ENCODE results near the gene TTC21B.

TTC21B gene

DNA sequence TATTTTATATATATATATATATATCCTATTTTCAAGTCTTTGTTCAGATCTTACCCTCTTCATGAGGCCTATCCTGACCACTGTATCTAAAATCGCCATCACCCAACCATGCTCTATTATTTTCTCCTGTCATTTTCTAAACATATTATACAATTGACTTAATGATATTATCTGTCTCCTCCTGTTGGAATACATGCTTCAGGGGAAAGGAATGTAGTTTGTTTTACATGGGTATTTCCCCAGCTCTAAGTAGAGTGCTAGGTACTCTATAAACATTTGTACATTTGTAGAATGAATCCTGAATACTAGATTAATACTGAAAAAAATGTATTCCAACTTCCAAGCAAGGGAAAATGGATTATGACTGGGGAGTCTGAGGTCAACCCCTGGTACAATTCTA, 26.2 kb downstream of the TTC21B start:
- no peak for DNase-seq (ENCODE audit: low read depth in 2 of 3, low spot score in 2 of 3)

DNA sequence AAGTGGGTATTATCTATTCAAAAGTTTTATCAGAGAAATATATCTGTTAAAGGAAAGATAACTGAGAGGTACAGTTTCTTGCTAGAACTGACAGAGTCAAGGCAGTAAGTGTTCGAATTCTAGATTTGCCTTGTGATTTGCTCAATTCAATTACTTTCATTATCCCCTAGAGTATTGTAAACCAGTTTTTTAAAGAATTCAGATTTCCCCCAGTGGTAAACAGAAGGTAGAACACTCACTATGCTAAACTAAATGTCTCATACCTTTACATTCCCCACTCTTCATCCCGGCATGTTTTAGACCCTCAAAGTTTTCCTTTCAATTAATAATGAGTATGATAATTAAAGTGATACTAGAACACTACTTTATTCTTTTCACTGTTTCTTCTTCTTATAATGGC, 28.6 kb downstream of the TTC21B start:
- no peak for DNase-seq (ENCODE audit: low read depth in 2 of 3, low spot score in 2 of 3)

DNA sequence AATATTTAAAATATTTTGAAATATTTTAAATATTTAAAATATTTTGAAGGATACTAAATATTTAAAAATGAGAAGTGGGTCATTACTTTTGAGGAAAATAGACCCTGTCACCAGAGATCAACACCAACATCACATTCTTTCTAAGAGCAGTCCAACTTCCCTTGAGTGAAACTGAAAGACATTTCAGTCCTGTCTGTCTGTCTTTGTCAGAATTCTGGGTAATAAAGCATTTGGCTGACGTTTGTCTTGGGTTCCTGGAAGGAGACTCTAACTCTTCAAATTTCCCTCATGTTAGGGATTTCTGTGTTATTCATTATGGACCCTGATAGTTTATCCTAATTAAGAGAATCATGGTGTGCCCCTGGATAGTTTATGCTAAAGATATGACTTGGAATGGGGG, 32.8 kb downstream of the TTC21B start:
- DNase-seq (ENCODE audit: low read depth in 2 of 3, low spot score in 2 of 3) = no peak

DNA sequence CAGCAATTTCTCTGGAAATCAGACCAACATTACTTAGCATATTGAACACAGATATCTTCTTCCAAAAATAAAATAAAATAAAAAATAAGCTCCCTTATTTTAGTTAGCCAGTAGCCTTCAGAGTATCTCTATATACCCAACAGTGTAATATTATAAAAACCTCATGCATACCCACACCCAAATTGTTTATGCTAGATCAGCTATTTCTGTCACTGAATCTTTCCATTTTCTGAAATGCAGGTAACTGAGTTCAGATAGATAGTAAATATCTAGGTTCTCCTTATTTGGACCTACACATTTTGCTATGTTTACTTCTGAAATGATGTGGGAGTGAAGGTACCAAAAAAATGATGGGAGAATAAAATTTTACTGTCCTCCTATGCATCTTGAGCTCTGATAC, 39.9 kb downstream of the TTC21B start:
- no peak for DNase-seq (ENCODE audit: low read depth in 2 of 3, low spot score in 2 of 3)

DNA sequence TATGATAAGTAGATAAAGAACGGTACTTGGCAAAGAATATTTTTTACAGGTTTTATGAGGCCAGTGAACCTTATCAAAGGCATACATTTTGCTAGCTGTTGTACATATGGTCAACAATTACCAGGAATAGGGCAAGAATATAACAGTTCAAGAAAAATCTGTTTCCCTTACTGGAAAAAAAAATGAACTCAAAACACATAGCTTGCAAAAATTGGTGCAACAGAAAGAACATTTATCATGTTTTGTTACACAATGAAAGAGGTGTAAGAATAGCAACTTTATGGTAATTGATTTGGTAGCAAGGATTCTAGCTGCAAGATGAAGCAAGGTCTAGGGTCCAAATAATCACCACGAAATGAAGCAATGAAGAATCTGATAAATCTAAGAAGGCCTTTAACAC, 41.6 kb downstream of the TTC21B start:
- DNase-seq (ENCODE audit: low read depth in 2 of 3, low spot score in 2 of 3) = no peak

DNA sequence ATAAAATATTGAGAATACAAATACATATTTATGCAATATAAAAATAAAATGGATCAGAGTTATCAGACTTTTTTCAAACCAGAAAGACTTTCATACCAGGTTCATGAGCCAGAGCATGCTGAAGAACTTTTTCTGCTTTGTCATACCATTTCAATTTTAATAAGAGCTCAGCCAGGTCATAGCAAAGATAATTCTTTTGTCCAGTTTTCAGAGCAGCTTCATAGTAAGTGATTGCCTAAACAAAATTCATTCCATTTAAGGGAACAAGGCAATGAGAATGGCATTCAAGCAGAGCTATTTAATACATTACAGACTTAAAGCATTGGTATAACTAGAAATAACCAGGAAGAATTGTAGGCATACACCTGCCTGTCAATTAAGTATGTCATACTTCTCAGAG, 42.3 kb downstream of the TTC21B start:
- DNase-seq (ENCODE audit: low read depth in 2 of 3, low spot score in 2 of 3) = no peak

DNA sequence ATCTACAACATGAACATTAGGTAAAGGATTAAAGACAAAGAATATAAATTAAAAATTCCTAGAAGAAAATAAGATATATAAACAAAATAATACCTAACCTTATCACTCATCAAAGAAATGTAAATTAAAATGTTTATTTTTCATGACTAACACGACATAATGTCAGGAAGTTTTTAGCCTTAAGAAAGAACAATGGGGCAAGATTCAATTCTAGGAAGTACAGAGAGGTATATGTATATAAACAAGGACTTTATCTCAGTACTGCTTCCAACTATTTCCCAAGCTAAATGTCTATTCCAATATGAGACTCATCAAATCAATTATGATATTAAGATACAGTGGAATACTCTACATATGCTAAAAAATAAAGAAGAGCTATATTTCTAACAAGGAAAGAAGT, 44.1 kb downstream of the TTC21B start:
- DNase-seq (ENCODE audit: low read depth in 2 of 3, low spot score in 2 of 3) = no peak

DNA sequence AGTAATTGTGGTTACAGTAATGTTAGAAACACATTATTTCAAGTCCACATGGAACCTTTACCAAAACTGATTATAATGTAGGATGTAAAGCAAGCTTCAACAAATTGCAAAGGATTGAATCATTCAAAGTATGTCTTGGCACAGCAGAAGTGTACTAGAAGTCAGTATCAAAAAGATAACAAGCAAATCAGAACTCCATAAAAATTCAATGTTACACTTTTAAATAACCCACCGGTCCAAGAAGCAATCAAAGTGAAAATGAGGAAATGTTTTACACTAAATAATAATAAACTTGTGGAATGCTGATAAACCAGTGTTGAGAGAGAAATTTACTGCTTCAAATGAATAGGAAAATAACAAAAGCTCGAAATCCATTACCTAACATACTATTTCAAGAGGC, 47.7 kb downstream of the TTC21B start:
- DNase-seq (ENCODE audit: low read depth in 2 of 3, low spot score in 2 of 3) = no peak

DNA sequence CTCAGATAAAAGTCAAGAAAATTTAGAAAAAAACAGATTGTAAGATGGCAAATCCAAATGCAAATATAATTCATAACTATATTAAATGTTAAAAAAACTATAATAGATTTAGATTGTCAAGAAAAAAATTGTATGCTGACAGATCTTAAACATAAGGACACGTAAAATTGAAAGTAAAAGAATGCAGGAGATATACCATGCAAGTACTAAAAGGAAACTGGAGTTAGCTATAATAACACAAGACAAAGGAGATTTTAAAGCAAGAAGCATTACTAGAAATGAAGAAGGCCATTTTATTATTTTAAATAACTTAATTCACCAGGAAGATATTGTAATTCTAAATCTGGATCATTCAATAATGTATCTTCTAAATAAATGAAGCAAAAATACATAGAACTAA, 48.3 kb downstream of the TTC21B start:
- DNase-seq (ENCODE audit: low read depth in 2 of 3, low spot score in 2 of 3) = no peak

DNA sequence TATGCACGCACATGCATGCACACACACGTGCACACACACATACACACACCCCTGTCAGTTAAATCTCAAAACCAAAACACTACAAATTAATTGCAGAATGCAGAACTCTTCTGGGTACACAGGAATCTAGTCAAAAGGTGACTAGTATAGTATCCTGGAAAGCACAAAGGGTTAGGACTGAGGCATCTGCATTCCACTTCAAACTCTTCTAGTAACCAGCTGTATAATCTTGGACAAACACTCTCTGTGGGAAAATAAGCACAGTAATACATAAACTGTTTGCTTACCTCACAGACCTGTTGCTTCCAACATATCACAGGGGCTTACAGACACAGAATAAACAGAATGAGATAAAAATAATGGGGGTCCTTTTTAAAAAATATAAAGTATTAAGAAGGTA, 49.1 kb downstream of the TTC21B start:
- no peak for DNase-seq (ENCODE audit: low read depth in 2 of 3, low spot score in 2 of 3)

DNA sequence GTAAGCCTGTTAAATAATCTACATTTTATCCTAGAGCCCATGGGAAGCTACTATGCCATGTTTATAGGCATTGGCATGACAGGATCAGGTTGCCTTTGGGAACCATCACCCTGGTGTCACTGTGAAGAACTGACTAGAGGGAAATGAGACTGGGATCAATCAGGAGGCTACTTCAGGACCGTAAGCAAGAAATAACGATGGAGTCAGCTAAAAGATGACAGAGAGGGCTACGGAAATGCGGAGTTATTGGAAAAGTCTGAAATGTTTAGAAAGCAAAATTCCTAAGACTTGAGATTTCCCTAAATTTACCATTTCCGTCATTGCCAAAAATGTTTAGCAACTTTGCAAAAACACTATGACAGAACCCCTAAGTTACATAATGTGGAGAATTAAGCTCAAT, 50.2 kb downstream of the TTC21B start:
- DNase-seq (ENCODE audit: low read depth in 2 of 3, low spot score in 2 of 3) = no peak

DNA sequence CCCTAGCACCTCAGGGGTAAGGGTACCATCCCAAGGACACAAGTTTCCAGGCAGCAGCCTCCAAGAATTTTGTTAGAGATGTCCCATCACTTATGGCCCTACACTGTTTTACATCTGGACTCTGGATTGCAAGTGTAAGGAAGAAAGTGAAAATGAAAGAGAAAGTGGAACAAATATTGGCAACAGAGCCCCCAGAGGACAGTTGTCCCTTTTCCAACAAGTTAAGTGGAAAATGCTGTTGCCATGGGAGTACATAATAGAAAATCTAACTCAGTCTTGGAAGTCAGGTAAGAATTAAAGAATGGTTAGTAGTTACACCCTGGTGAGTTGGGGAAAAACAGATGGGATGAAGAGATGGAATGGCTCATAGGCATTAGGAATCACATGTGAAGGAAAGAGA, 50.6 kb downstream of the TTC21B start:
- no peak for DNase-seq (ENCODE audit: low read depth in 2 of 3, low spot score in 2 of 3)

DNA sequence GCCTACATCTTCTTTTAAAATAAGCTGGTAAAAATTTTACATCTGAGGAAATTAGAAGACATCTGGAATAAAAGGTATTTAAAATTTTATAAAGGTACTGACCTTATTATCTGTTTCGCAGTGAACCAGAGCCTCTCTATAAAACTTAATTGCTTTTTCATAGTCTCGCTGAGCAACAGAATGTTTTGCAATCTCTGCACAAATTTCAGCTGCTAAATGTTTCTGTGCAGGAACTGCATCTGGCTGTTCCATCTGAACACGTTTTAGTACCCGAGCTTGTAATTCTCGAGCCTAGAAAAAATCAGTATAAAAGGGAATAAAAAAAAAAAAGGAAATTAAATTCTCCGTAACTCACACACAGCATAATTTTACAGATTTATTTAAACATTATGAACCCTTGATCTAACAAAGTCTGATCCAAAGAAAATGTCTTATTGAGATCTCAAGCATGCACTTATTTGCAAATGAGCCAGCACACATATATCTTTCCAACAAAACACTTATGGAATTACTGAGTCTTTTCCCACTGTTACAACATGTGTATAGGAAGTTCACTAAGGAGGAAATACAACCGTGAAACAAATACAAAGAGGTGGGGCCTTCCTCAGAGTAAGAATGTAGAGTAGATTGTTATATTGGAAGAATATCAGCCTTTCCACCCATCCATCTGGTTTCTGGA, 51.8 kb downstream of the TTC21B start:
- no peak for DNase-seq (ENCODE audit: low read depth in 2 of 3, low spot score in 2 of 3)

DNA sequence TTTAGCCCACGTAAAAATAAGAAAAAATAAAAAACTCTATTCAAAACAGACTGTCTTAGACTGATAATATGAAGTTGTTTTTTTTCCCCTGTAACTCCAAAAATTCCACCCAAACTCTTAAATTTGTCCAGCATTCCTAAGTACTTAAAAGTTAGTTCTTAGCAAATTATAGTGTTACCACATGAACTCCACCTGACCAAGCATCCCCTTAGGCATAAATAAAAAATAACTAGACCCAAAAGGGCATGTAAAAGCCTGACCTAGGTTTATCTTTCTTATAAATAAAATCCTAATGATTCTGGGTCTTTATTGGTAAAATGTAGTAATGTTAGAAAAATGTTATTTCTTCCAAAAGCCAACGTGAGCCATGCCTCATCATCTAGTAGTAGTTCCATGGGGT, 54.3 kb downstream of the TTC21B start:
- no peak for DNase-seq (ENCODE audit: low read depth in 2 of 3, low spot score in 2 of 3)

DNA sequence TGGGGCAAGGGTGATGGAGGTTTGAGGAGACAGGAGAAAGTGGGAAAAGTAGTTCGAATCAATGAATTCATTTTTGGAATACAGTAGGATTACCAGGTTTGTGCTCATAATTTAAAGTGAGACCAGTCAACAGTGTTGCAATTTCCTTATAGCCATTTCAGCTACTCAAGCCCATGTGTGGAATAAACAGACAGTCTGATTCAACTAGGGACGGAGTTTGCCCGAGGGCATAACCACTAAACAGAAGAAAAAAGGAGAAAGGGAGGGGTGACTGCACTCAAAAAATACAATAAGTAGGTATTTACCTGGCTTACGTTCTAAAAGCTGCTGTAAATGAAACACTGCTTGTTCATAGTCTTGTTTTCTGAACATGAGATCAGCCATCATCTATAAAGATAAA, 55.2 kb downstream of the TTC21B start:
- no peak for DNase-seq (ENCODE audit: low read depth in 2 of 3, low spot score in 2 of 3)

DNA sequence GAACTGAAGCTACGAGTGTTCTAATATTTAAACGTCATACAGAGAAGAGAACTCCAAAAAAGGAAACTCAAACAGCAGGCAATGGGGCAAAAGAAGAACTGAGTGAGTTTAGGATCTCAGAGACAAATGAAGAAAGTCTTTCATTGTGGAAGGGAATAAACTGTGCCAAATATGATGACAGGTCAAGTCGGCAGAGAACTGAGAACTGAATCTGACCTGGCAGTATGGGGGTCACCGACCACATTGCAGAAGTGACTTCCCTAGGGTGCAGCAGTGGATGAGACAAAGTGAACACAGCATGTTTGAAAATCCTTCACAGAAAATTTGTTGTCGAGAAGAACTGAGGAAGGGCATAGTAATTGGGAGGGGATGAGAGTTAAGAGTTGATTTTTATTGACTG, 55.9 kb downstream of the TTC21B start:
- DNase-seq (ENCODE audit: low read depth in 2 of 3, low spot score in 2 of 3) = no peak

DNA sequence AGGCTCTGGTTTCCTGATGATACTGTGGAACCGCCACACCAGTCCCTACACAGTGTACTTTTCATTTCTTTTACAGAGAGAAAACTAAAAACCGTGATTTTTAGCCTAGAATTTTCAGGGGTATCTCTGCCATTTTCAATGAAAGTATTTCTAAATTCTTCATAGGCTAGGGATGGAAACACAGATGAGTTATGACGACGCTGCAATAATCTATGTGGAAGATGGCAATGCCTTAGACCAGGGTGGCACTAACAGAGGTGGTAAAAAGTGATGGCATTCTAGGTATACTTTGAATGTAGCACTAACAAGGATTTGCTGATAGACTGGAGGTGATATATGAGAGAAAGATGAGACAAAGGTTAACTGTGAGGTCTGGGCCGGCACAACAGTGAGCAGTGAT, 56.5 kb downstream of the TTC21B start:
- no peak for DNase-seq (ENCODE audit: low read depth in 2 of 3, low spot score in 2 of 3)

DNA sequence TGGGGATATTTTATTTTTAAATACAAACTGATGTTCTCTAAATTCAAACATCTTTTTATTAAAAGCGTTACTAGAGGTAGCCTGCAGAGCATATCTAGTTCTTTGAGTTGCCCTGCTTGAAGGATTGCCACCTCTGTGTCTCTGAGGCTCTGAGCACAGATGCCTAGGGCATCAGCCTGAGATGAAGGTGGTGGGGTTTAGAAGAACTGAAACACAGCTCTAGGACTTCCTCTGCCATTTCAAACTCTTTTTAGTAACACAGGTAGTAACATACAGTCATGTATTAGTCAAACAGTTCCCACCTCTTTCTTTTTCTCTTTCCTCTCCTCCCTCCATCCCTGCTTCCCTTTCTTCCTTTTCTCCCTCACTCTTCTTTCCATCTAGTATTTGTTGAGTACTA, 57.6 kb downstream of the TTC21B start:
- no peak for DNase-seq (ENCODE audit: low read depth in 2 of 3, low spot score in 2 of 3)

DNA sequence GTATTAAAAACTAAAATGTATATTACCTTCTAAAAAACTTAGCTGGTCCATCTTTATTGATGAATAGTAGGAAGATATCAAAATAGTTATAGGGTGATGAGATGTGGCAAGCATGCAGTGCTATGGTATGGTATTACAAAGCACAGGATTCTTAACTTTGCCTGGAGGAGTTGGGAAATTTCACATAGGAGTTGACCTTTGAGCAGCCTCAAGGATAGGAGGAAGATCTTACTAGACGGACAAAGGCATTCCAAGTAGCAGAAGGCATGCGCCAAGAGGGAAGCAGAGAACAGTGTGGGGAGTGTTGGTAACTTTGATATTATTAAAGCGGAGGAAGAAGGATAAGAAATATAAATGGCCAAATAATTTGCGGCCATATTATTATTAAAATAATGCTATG, 60.0 kb downstream of the TTC21B start:
- no peak for DNase-seq (ENCODE audit: low read depth in 2 of 3, low spot score in 2 of 3)

DNA sequence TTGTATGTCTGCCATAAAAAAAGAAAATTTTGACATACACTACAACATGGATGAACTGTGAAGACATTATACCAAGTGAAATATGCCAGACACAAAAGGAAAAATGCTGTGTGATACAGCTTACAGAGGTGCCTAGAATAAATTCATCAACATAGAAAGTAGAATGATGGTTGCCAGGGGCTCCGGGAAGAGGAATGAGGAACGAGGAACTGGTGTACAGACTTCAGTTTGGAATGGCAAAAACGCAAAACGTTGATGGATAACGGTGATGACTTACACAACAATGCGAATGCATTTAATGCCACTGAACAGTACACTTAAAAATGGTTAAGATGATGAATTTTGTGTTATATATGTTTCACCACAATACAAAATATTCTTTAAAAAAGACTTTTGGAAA, 61.0 kb downstream of the TTC21B start:
- no peak for DNase-seq (ENCODE audit: low read depth in 2 of 3, low spot score in 2 of 3)

DNA sequence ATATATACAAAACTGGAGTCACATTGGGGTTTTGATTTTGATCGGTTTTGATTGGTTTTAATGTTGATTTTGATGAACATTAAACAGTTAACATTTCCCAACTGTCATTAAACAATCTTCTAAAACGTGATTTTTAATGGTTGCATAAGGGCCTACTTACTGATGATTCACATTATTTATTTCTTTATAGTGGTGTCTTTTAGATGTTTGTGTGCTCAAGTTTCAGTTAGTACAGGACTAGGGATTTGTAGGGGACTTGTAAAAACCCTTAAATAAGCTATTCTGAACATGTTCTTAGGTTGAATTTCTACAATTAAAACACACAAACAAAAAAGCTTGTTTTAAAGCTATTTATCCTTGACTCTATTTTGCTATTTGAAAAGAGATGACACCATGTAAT, 61.6 kb downstream of the TTC21B start:
- no peak for DNase-seq (ENCODE audit: low read depth in 2 of 3, low spot score in 2 of 3)

DNA sequence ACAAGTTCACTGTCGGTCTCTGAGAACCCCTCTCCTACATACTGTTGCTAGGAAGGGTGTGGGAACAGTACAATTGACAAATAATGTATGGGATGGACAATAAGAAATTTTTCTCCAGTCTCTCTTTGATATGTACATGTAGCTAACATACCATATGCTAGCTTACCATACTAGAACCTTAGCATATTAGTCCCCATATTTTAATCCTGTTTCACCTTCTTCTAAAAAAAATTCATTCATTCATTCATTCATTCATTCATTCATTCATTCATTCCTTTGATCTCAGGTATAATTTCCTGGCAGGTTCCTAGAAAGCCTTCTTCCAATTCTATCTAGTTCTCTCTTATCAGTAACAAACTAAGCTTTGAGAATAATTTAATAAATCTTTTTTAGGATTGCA, 62.2 kb downstream of the TTC21B start:
- no peak for DNase-seq (ENCODE audit: low read depth in 2 of 3, low spot score in 2 of 3)

DNA sequence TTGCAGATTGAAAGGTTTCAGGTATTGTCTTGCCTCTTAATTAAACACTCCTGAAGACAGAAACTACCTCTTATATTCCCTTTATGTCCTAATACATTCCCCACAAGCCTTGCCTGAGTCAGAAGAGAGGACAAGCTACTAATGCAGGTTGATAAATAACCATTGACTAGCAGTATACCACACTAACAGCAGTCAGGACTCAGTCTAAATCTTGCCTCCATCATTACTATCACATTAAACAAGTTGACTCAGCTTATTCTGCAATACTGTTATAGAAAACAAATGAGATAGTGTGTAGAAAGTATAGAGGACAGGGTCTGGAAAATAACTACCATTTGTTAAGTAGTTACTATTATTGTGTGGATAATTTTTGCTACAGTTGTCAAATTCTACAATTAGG, 63.8 kb downstream of the TTC21B start:
- DNase-seq (ENCODE audit: low read depth in 2 of 3, low spot score in 2 of 3) = no peak

DNA sequence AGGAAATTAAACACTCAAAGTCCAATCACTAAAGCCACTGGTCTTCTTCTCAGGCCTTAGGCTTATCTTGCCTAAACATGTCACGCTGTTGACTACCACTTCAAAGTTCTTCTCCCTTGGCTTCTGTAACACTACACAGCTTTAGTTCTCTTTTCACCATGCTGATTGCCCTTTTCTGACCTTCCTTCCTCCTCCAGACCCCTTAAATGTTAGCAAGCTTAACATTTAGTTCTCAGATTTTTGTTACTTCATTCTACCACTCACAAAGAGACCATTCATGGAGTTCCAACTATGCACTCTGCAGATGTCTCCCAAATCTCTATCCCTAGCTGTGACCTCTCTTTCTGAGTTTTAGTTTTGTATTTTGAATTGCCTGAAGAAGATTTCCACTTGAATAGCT, 64.4 kb downstream of the TTC21B start:
- no peak for DNase-seq (ENCODE audit: low read depth in 2 of 3, low spot score in 2 of 3)
